GM12892 (cell line): ENCODE results near the gene NCOA4.

Experiments
- POLR2A ChIP-seq: IDR thresholded peaks from 2 replicates; pipeline ENCODE4 v1.6.1; 2011; ENCODE audit warnings: low read depth, low read length, control low read depth
- POLR2AphosphoS5 ChIP-seq: IDR thresholded peaks from 2 replicates; pipeline ENCODE4 v1.6.1; 2011; ENCODE audit warnings: low read depth, low read length, control low read depth

DNA sequence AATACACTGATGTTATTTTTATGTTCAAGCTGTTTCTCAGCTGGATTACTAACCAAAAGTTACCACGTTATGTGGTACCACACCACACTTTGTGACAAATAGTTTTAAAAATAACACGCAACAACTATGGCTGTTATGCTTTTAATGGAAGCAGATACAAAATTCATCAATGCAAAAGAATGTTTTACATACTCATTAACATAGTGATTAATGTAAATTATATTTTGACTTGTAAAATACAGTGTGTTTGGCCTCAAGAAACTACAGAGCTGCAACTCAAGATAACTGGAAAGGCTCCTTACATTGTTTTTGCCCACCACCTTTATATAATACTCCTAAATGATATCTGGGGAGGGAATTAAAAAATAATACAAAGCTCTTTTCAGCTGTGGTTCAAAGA is 25.5 kb downstream of the NCOA4 start:
- TF ChIP-seq POLR2A, result no peak
- no peak for TF ChIP-seq POLR2AphosphoS5
